GM12864 (cell line): ENCODE data around the gene MYH11.

Source experiments
- DNase-seq: peaks from one replicate; pipeline ENCODE4 v3.0.0-alpha.2; 2011; ENCODE audit warnings: low read depth
- H3K4me3 ChIP-seq: 2 replicates; pipeline ENCODE4 v1.5.1; 2011; ENCODE audit warnings: mild to moderate bottlenecking, low read depth, low read length, control low read depth
- TF ChIP-seq, protein P1 (sequence below): IDR thresholded peaks from 2 replicates; pipeline ENCODE4 v1.5.1; 2011; ENCODE audit warnings: low read depth, mild to moderate bottlenecking, moderate library complexity, low read length, control low read depth, inconsistent platforms; ENCODE audit errors: missing control alignments

Gene MYH11

DNA sequence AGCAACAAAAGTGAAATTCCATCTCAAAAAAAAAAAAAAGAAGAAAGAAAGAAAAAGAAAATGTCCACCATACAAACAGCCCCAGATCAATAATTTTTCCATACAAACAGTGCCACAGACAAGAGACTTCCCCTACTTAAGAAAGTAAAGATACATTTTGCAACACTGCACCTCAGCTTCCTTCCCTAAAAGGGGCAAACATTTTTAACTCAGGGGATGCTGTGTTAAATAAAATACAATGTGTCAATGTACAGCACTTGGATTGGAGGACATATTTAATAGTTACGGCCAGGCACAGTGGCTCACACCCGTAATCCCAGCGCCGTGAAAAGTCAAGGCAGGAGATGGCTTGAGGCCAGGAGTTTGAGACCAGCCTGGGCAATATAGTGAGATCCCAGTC, 22.3 kb downstream of the MYH11 start:
- TF ChIP-seq, protein P1, sequence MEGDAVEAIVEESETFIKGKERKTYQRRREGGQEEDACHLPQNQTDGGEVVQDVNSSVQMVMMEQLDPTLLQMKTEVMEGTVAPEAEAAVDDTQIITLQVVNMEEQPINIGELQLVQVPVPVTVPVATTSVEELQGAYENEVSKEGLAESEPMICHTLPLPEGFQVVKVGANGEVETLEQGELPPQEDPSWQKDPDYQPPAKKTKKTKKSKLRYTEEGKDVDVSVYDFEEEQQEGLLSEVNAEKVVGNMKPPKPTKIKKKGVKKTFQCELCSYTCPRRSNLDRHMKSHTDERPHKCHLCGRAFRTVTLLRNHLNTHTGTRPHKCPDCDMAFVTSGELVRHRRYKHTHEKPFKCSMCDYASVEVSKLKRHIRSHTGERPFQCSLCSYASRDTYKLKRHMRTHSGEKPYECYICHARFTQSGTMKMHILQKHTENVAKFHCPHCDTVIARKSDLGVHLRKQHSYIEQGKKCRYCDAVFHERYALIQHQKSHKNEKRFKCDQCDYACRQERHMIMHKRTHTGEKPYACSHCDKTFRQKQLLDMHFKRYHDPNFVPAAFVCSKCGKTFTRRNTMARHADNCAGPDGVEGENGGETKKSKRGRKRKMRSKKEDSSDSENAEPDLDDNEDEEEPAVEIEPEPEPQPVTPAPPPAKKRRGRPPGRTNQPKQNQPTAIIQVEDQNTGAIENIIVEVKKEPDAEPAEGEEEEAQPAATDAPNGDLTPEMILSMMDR, result no peak
- no peak for DNase-seq
- no peak overlapping the region for H3K4me3 ChIP-seq

DNA sequence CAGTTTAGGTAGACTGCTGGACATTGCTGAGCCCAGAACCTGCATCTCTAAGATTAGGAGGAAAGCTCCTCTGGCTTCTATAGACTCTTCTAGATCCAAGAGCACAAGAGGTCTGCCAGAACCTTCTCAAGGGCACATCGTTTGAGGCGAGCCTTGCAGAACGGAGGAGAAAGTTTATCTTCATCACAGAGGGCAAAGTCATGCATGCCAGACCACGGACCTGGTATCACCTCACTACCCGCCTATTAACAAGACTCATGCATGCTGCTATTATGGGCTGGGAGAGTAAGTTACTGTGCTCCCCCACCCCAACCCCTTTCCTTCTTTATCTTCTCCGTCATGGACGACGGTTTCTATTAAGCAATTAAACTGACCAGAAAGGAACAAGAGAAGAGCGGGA, 23.3 kb downstream of the MYH11 start:
- no peak overlapping the region for H3K4me3 ChIP-seq
- DNase-seq, result no peak
- TF ChIP-seq, protein P1, result no peak

DNA sequence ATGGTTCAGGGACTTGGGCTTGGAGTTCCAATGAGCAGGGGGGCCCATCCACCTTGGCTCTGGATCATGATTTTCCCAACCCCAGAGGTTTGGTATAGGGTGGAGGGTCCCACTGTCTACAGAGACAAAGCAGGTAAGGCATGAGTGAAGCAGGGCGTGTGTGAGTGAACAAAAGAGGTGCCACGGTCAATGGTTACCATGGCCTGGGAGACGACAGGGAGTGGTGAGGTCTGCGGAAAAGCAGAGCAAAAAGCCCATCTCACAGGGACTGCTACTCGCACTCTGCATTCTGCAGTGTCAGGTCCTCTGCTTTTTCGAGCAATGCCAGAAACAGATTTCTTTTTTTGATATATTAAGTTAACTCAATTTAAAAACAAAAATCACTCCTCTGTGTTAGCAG, 24.6 kb downstream of the MYH11 start:
- TF ChIP-seq, protein P1, result no peak
- no peak overlapping the region for H3K4me3 ChIP-seq
- DNase-seq, result no peak

DNA sequence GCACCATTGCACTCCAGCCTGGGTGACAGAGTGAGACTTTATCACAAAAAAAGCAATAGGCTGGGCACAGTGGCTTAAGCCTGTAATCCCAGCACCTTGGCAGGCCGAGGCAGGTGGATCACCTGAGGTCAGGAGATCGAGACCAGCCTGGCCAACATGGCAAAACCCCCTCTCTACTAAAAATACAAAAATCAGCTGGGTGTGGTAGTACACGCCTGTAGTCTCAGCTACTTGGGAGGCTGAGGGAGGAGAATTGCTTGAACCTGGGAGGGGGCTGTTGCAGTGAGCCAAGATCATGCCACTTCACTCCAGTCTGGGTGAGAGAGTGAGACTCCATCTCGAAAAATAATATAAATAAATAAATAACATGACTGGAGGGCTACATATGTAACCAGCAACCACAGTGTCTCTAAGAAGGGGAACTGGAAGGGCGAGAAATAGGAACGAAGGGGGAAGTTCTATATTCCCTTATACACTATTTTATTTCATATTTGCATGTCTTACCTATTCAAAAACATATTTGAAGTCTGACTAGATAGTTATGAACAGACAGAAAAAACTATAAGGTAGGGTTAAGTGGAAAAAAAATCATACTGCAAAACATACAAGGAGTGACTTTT, 25.9 kb downstream of the MYH11 start:
- no peak overlapping the region for H3K4me3 ChIP-seq
- DNase-seq, result no peak
- TF ChIP-seq, protein P1, result no peak

DNA sequence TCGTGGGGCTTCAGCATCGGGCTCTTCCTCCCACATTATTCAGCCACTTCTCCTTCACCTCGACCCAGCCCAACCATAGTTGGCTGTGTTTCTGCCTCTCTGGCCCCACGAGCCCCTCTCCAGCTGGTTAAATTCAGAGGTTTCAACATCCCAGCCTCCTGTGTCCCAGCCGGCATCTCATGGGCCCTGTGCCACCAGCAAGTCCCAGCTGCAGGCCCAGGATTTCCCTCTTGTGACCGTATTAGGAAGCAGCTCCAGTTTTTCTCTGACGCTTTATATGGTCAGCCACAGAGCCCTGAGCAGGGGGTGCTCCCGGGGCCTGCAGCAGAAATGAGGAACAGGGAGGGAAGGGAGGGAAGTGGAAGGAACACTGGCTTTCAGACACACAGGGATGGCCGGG, 27.4 kb downstream of the MYH11 start:
- H3K4me3 ChIP-seq, result no peak overlapping the region
- DNase-seq, result no peak
- TF ChIP-seq, protein P1, result no peak

DNA sequence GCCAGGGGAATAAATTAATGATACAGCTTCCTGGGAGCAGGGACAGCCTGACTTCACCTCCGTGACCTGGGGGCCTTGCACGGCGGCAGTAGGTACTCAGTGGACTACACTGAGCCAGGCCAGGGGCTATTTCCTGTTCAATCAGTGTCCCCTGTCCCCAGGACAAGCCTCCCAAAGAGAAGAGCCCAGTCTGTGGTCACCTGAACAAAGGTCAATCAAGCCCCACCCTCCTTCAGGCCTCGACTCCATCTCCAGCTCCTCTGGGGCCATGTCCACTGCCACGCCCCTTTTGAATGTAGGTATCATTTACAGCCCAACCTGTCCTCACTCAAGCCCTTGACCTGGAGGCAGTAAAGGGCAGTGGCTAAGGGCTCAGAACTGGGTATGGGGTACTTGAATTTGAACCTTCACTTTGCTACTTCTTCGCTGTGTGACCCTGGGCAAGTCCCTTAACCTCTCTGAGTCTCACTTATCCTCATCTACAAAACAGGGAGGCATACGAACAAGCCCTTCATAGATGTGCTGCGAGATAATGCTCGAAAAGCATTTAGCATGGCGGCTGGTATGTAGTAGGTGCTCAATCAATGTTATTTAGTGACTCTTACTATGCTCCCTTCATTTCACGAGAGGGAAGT, 29.0 kb downstream of the MYH11 start:
- TF ChIP-seq, protein P1, result no peak
- H3K4me3 ChIP-seq, result no peak overlapping the region
- DNase-seq, result no peak

DNA sequence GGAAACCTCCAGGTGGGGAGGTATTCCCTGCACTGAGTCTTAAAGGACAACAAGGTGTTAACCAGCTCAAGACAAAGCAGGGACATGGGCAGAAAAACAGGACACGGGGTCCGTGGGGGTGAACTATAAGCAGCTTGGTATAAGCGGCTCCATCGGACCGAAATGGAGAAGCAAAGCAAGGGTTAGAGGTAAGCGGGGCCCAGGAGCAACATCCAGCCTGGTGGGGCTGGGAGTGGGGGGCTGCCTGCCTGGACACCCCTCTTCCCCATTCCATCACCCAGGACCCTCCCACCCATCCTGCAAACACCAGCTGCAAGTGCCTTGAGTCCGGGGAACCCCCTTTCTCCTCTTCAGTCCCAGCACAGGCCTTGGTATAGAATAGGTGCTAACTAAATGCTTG, 29.5 kb downstream of the MYH11 start:
- DNase-seq, result no peak
- TF ChIP-seq, protein P1, result no peak
- H3K4me3 ChIP-seq, result no peak overlapping the region
